OCI-LY7 (cell line): ENCODE data around the gene ZSCAN22. TPM values are rescaled to one million over a fixed set of nuclear protein-coding genes. Genes with fewer than 3 reads are reported as not detected.

Experiments
- BruUV-seq: library from RNA; stranded (reverse); fragments of 400-500 nt; replicated peaks from 2 replicates; lab custom pipeline; 2021; lab: Mats Ljungman, UMichigan
- CTCF ChIA-PET: fragments of 300-600 bp; sonication (Branson Sonifier 250); formaldehyde crosslinking; loops from one replicate; lab custom pipeline; 2022; ENCODE audit warnings: antibody characterized with exemption; ENCODE audit not compliant: unreplicated experiment; lab: Charles Lee
- POLR2A ChIA-PET: fragments of 300-600 bp; sonication (Branson Sonifier 250); formaldehyde crosslinking; loops from one replicate; lab custom pipeline; 2022; ENCODE audit warnings: antibody characterized with exemption; lab: Charles Lee
- DNase-seq: peaks from one replicate; pipeline ENCODE4 v3.0.0-alpha.2; 2015; ENCODE audit warnings: low spot score
- H2AFZ ChIP-seq: fragments of 200-600 bp; sonication (generic), shearing (Covaris generic); 2 replicates; pipeline ENCODE4 v1.6.1; 2014; ENCODE audit warnings: mild to moderate bottlenecking, antibody characterized with exemption, low read length, moderate library complexity
- H3K27ac ChIP-seq: fragments of 200-600 bp; sonication (generic); 2 replicates; pipeline ENCODE4 v1.5.1; 2014; ENCODE audit warnings: mixed run types, low read depth, mild to moderate bottlenecking, moderate library complexity, low read length, inconsistent platforms; ENCODE audit not compliant: poor library complexity, severe bottlenecking
- H3K36me3 ChIP-seq: fragments of 200-600 bp; sonication (generic); 2 replicates; pipeline ENCODE4 v1.6.1; 2014; ENCODE audit warnings: mild to moderate bottlenecking, antibody characterized with exemption, low read length, moderate library complexity, mixed read lengths; ENCODE audit not compliant: insufficient read depth
- H3K4me1 ChIP-seq: fragments of 200-600 bp; sonication (generic); 2 replicates; pipeline ENCODE4 v1.5.1; 2014; ENCODE audit warnings: mild to moderate bottlenecking, low read length; ENCODE audit not compliant: insufficient read depth, poor library complexity, severe bottlenecking
- H3K4me2 ChIP-seq: fragments of 200-600 bp; sonication (generic); 2 replicates; pipeline ENCODE4 v1.6.1; 2014; ENCODE audit warnings: mild to moderate bottlenecking, low read length
- H3K4me3 ChIP-seq: fragments of 200-600 bp; sonication (generic); 2 replicates; pipeline ENCODE4 v1.5.1; 2014; ENCODE audit warnings: mild to moderate bottlenecking, low read depth, low read length; ENCODE audit not compliant: poor library complexity, severe bottlenecking
- H3K79me2 ChIP-seq: fragments of 200-600 bp; sonication (generic); 2 replicates; pipeline ENCODE4 v1.6.1; 2016; ENCODE audit warnings: low read depth, mild to moderate bottlenecking, low read length, moderate library complexity, mixed read lengths; ENCODE audit not compliant: insufficient read depth
- H3K9me2 ChIP-seq: fragments of 200-600 bp; sonication (generic); 2 replicates; pipeline ENCODE4 v1.6.1; 2016; ENCODE audit warnings: mild to moderate bottlenecking, low read length, mixed read lengths; ENCODE audit not compliant: insufficient read depth
- H3K9me3 ChIP-seq: fragments of 200-600 bp; sonication (generic); 2 replicates; pipeline ENCODE4 v1.6.1; 2014; ENCODE audit warnings: mild to moderate bottlenecking, mixed run types, low read length, mixed read lengths
- H4K20me1 ChIP-seq: fragments of 200-600 bp; sonication (generic); 2 replicates; pipeline ENCODE4 v1.6.1; 2014; ENCODE audit warnings: mild to moderate bottlenecking, antibody characterized with exemption, low read length, moderate library complexity, mixed read lengths; ENCODE audit not compliant: insufficient read depth
- CTCF ChIP-seq: fragments of 200-600 bp; sonication (generic); conservative IDR thresholded peaks from 2 replicates; pipeline ENCODE4 v1.5.1; 2014; ENCODE audit warnings: mild to moderate bottlenecking, antibody characterized with exemption, low read length, moderate library complexity, mixed read lengths
- EZH2phosphoT487 ChIP-seq: fragments of 200-600 bp; sonication (generic); IDR thresholded peaks from 2 replicates; pipeline ENCODE4 v1.6.1; 2018; ENCODE audit warnings: low read depth, borderline replicate concordance, mild to moderate bottlenecking, mixed run types, antibody characterized with exemption, low read length, moderate library complexity, mixed read lengths
- intact Hi-C: fragments of 100-400 bp; cut with micrococcal nuclease; formaldehyde crosslinking; loops from one replicate; pipeline ENCODE4 v1.10.0; 2022; ENCODE audit not compliant: unreplicated experiment
- total RNA-seq, 2 experiments: library from RNA; depleted of rRNA in 1 of 2; stranded (reverse); fragments of >200 nt in 1 of 2; shearing (Covaris generic) in 1 of 2; gene quantifications; 2 replicates each; pipeline ENCODE4 v1.2.3, GENCODE V29; 2014 to 2022

ZSCAN22 gene
- total RNA-seq, 2 experiments from 2014 or later = 3.3 to 3.7 TPM

GRCh38 chr19:58352760-58353671 is 26.2 kb downstream of the ZSCAN22 start, which contains the start of gene A1BG:
A1BG (minus strand) TSS chr19:58353492; CDS start chr19:58353437, 55 bp downstream.
- peaks cover 9% of the 10 kb centered on the region for H3K79me2 ChIP-seq
- intact Hi-C loops = no loop called here
- no TSS peak for BruUV-seq
- no peak for DNase-seq
- no peak within 1 kb of the TSS for H3K27ac ChIP-seq
- no peaks in the 10 kb centered on the region for H3K9me2 ChIP-seq
- peaks cover 12% of the 10 kb centered on the region for H3K4me1 ChIP-seq
- ChIA-PET CTCF (no interaction called here), POLR2A (no interaction called here)
- no peak within 1 kb of the TSS for H2AFZ ChIP-seq
- no peak within 1 kb of the TSS for H3K4me2 ChIP-seq
- peaks cover 5% of the 10 kb centered on the region; the same call in 1 of the 2 replicates for H3K36me3 ChIP-seq
- H3K9me3 ChIP-seq = no peaks in the 10 kb centered on the region
- H4K20me1 ChIP-seq = peaks cover 4% of the 10 kb centered on the region; the same call in 1 of the 2 replicates
- TF ChIP-seq CTCF = no peak
- no peak for TF ChIP-seq EZH2phosphoT487
- H3K4me3 ChIP-seq = no peak within 1 kb of the TSS

GRCh38 chr19:58353717-58354477 is 27.1 kb downstream of the ZSCAN22 start:
- CTCF ChIA-PET = no interaction called here
- Histone ChIP-seq H4K20me1 (no peaks in the 10 kb centered on the region), H3K27ac (no peak overlapping the region), H3K4me2 (no peak overlapping the region), H3K4me3 (no peak overlapping the region), H3K36me3 (peaks cover 5% of the 10 kb centered on the region; the same call in 1 of the 2 replicates), H3K9me3 (no peaks in the 10 kb centered on the region), H3K79me2 (no peaks in the 10 kb centered on the region; the same call in 1 of the 2 replicates), H3K9me2 (no peaks in the 10 kb centered on the region), H2AFZ (no peak overlapping the region), H3K4me1 (peaks cover 6% of the 10 kb centered on the region)
- no TSS peak for BruUV-seq
- TF ChIP-seq CTCF = no peak
- TF ChIP-seq EZH2phosphoT487 = no peak
- intact Hi-C loops = no loop called here
- no peak for DNase-seq
- POLR2A ChIA-PET = interaction anchor here (1.4 kb wide), 1 partner anchor 9 kb away, joined by 4 read pairs; the partner anchor contains the start of gene ZNF497
